GM18907 (cell line): ENCODE data around the gene SEMA5A.

Experiments
- ATAC-seq: cut with Tn5 transposase; IDR thresholded peaks from one replicate; pipeline ENCODE4 v1.9.1; 2021; ENCODE audit warnings: mild to moderate bottlenecking, moderate library complexity; ENCODE audit not compliant: unreplicated experiment

The SEMA5A gene

GRCh38 chr5:9042241-9042640 is 503.6 kb downstream of the SEMA5A start:
- ATAC-seq: no peak

DNA sequence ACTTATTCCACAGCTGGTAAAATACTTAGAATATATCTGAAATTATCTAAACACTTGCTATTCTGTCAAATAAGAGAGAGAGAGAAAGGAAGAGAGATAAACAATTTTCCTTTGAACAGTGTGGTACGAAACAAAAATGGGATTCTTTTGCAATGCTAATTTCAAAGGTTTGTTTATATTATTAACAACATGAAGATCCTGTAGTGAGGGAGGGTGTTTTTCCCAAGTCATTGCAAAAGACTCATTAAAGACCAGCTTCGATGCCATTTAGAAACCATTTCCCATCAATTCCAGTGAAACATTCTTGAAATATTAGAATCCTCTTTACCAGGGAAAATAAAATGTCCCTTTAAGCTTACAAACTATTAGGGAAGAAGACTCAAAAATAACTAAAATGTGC is 505.4 kb downstream of the SEMA5A start:
- ATAC-seq: no peak

DNA sequence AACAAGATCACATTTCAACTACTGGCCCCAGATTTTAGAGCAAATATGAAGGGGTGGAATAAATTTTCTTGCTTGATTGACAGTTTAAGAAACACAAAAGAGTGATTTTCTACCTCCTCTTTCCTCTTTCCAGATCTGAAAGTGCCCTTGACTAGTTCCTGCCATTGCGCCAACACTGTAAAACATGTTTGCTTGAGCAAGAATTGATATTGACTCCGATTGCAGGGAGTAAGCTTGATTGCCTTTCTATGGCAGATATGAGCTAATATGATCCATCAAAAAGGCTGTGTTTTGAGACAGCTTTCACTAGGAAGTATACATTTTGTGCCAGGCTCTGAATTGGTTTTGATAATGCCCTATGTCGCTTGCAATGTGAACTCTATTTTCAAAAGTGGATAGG is 508.8 kb downstream of the SEMA5A start:
- ATAC-seq: no peak

DNA sequence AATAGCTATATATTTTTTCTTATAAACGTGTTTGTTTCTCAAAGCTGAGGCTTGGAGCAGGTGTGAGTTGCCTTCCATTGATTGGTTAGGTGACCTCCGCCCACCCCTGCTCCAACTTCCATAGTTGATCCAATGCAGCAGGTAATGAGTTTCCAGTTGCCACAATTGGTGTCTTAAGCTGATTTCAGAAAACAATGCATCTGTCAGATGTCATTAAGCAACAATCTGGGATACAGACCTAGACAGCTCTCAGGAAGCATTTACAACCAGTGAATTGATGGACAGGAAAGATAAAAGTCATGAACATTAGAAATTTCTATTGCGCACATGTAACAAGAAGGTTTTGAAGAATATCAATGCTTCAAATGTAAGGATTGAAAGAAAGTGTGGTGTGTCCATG is 510.5 kb downstream of the SEMA5A start:
- ATAC-seq: no peak

GRCh38 chr5:9034649-9035048 is 511.2 kb downstream of the SEMA5A start:
- ATAC-seq: no peak

DNA sequence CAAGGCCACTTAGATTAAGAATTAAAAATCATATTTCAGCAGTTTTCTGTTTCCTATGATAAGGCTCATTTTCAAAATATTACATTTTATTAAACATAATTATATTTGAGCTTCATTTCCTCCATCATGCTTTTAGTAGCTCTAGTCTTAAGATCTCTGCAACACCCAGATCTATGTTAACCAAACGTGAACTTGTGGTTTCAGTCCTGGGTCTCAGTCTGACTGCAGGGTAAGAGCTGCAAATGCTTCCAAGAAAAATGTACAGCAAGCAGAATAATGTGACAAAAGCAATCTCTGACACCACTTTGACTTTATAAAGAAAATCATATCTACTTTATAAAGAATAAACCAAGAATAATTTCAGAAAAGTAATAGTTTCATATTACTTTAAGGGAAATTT is 512.4 kb downstream of the SEMA5A start:
- ATAC-seq: no peak

DNA sequence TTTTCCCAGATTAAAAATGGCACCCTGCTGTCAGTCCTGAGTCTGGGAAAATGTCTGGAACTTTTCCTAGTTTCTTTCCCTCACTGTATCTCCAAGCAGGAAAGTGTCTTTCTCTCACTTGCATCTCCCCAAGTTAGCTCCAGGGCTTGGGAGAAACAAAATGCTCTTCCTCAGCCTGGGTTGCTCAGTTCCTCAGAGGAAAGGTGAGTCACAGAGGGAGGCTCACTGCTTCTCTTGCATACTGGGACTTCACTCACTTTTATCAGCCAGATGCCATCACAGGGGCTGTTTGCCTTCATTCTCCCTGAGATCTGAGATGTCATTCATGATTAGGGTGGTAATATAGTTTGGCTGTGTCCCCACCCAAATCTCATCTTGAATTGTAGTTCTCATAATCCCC is 519.9 kb downstream of the SEMA5A start:
- no peak for ATAC-seq

DNA sequence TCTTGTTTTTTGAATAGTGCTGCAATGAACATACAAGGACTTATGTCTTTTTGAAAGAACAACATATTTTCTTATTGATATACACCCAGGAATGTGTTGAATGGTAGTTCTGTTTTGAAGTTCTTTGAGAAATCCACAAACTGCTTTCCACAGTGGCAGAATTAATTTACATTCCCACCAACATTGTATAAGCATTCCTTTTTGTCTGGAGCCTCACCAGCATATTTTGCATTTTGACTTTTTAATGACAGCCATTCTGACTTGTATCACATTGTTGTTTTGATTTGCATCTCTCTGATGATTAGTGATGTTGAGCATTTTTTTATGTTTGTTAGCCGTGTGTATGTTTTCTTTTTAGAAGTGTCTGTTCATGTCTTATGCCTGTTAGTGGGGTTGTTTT is 524.9 kb downstream of the SEMA5A start:
- no peak for ATAC-seq

- ATAC-seq: no peak
Measured at GRCh38 chr5:9015937-9016270, 530.0 kb downstream of the SEMA5A start.

DNA sequence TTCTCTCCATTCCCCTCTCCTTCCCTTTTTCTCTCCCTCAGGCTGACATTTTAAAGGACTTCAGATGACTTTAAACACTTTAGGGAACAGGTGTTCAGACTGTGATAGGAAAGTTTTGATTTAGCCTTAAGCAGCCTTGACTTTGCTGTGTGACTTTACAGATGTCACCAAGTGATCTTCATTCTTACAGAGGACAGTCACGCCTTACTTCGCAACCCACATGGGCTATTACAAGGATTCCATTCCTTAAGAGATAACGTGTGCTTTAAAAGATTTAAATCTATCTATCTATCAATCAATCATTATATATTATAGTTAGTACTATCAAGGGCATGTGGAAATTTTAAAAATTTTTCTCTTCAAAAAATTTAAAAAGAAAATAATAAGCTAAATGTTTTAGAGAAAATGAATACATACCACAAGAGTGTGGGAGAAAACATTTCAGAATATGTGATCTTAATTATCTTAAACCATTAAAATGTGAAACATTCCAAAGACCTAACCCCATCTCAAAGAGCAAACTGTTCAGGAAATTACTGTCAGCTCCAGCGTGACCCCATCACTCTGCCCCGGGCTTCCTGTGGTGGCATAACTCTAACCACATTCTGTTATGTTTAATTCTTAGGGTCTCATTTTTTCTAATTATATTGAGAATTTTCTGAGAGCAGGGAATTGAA is 530.5 kb downstream of the SEMA5A start:
- no peak for ATAC-seq

DNA sequence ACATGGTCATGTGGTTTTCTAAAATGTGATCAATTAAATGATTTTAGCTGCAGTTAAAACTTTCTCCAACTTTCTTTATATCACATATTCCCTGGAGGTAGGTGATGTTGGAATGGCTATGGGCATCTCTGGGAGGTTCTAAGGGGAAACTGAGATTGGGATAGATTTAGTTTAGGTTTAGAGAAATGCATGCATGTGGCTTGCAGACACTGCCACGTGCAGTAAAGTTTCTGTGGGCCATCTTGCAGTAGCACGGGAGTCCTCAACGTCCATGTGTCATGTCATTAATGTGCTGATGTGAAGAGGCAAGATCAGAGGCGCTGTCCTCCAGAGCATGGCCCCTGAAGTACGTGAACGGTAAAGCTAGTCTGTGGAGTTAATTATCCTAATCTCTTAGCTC is 532.7 kb downstream of the SEMA5A start:
- ATAC-seq: no peak

DNA sequence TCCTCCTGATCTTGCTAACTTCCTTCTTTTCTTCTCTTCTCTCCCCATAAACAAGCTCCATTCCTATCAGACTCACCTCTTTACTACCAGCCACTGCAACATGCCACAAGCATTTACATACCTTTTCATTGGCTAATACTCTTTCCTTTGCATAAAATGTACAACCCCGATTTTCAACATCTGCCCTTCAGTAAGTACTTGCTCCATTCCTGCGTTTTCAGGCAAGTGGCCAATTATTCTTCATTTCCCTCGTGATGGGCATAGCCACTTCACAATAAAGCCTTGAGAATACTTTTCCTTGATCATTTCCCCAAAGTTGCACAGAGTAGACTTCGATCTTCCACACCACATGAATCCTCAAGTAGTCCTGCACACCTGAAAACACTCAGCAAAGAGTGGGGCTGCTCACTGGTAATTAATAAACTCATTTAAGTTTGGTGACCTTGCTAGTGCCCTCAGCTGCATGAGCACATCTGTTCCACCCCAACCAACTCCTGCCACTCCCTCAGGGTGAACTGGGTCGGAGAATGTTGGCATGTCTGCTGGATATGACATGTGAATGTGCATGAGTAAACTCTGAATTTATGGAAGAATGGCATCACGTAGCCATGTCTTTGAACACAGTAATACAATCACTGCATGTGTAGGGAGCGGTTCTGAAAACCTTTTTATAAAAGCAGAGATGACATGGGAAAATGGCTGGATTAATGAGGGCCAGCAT is 535.8 kb downstream of the SEMA5A start:
- no peak for ATAC-seq

GRCh38 chr5:8997542-8998070 is 548.3 kb downstream of the SEMA5A start:
- ATAC-seq: no peak

- ATAC-seq: no peak
Measured at GRCh38 chr5:8993031-8993430, 552.8 kb downstream of the SEMA5A start.
